Amniotic stem cell (primary cell): ENCODE results near the gene TM9SF4.

Experiments
- DNase-seq: peaks from one replicate; lab custom pipeline; 2025; lab: John Stamatoyannopoulos, UW

Gene TM9SF4

DNA sequence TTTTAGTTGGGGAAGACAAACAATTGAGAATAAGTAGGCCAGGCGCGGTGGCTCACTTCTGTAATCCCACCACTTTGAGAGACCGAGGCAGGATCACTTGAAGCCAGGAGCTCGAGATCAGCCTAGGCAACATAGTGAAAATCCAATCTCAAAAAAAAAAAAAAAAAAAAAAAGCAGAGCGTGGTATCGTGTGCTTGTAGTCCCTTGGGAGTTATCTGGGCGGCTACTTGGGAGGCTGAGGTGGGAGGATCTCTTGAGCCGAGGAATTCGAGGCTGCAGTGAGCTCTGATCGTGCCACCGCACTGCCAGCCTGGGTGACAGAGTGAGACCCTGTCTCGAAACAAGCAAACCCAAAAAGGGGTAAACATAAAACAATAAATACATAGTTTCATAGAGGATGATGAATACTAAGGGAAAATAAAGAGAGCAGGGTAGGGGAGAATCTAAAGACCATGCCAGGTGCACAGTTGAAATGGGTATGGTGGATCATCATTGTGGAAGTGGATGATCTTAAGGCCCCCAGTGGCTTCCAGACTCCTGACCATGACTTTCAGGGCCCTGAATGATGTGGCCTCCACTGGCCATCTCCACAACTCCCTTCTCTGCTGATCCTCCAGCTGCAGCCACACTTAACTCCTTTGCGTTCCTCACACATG lies 99.1 kb downstream of the TM9SF4 start:
- DNase-seq: no peak

DNA sequence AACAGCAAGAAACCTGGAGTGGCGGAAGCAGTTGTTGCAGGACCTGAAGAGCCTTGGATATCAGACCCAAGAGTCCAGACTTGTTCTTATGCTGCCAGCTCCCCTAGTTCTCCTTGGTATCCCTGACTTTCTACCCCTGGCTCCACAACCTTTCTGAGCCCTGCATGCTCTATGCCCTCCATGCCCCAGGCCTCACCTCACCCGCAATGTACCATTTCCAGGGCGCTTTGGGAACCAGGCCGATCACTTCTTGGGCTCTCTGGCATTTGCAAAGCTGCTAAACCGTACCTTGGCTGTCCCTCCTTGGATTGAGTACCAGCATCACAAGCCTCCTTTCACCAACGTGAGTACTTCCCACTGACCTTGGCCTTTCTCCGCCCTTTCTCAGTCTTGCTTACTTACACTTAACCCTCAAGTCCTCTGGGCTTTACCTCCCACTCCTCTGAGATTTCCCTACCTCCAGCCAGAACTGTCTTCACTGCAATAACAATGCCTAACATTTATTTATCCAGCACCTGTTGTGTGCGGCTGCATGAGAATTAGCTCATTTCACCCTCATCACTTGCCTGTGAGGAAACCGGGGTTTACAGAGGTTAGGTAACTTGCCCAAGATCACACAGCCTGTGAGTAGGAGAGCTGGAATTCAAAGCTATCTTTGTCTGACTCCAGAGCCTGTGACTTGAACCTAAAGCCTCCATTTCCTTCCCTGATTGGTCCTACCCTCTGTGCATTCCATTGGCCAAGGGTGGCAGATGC lies 100.5 kb downstream of the TM9SF4 start:
- DNase-seq: no peak

DNA sequence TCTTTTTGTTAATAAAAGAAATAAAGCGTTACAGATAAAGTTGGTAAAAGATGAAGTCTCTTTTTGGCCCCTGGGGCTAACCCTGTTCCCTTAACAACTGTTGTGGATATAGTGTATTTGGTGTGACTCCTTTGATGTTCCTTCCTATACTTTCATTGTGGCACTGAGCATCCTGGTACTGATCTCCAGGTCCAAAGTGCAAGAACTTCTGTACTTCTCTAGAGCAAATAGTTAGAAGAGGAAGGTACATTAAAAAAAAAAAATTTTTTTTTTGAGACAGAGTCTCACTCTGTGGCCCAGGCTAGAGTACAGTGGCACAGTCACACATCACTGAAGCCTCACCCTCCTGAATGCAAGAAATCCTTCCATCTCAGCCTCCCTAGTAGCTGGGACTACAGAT lies 104.4 kb downstream of the TM9SF4 start:
- DNase-seq: no peak

DNA sequence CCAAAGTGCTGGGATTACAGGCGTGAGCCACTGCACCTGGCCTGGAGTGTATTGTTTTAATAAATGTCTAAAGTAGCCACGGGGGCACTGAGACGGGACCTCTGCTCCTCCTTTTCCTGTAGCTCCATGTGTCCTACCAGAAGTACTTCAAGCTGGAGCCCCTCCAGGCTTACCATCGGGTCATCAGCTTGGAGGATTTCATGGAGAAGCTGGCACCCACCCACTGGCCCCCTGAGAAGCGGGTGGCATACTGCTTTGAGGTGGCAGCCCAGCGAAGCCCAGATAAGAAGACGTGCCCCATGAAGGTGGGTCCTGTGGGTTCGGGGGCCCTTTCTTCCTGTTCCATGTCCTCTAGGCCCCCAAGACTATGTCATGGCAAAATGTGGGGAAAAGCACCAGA lies 105.6 kb downstream of the TM9SF4 start:
- DNase-seq: no peak

GRCh38 chr20:32215729-32216128 lies 106.2 kb downstream of the TM9SF4 start:
- DNase-seq: no peak

DNA sequence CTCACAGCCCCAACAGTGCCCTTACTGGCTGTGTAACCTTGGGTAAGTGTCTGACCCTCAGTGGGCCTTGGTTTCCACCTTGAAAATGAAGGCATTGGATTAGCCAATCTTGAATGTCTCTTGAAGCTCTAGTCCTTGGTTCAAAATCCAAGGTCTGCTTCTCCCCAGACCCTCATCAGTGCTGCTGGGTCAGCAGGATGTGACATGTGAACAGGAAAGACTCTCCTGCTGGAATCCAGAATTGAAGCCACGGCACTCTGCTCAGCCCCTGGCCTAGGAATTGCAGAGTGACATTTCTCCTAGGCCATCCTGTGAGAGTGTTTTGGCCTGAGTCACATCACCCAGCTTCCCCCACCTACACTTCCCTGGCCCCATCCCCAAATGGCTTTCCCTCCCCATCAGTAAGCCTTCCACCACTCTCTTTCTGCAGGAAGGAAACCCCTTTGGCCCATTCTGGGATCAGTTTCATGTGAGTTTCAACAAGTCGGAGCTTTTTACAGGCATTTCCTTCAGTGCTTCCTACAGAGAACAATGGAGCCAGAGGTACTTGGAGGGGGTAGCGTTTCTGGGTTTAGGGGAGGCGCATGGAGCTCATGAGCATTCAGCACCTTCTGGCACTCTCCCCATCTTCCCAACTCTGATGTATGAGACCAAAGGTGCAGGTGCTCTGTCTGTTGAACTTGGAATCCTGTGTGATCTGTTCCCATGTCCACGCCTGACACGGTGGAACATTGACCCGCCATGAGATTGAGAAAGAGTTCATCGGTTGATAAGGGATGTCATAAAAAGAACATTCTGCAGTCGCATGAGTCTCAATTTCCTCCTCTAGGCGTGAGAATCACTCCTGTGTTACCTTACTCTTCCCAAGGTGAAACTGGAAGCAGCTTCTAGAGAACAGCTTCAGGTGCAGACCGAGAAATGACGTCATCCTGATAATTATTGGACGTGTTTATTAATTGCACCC lies 106.9 kb downstream of the TM9SF4 start:
- no peak for DNase-seq
